Astrocyte (in vitro differentiated cells and primary cell): ENCODE measurements around the gene MIDN.

Experiments used
- CTCF ChIP-seq: IDR thresholded peaks from 2 replicates; pipeline ENCODE4 v1.5.1; 2011; ENCODE audit warnings: low read depth, mild to moderate bottlenecking, inconsistent platforms, low read length, moderate library complexity; ENCODE audit not compliant: insufficient read depth
- EZH2 ChIP-seq: IDR thresholded peaks from 2 replicates; pipeline ENCODE4 v1.6.1; 2012; ENCODE audit warnings: mild to moderate bottlenecking, low read length, inconsistent platforms; ENCODE audit not compliant: insufficient read depth

- TF ChIP-seq CTCF, result no peak
- no peak for TF ChIP-seq EZH2
These were observed 12.5 kb upstream of the MIDN start for GRCh38 chr19:1235625-1236538.
